ENCODE data around the gene TM7SF2. TPM values are rescaled to one million over a fixed set of nuclear protein-coding genes. Genes with fewer than 3 reads are reported as not detected.

Gene TM7SF2
- total RNA-seq, 2 experiments from 2014 or later: 26.1 to 26.2 TPM

Small RNA genes lying within 50 kb of the gene (microRNA-seq; reads per million reads assigned to microRNA genes)
- gene MIR6751: not detected

Other genes with a start within 250 kb of the TM7SF2 start
- gene EHD1, start 233.3 kb upstream of the TM7SF2 start, total RNA-seq: 100 to 1,000 TPM; 187 to 195 TPM
- 10 to 100 TPM; 34.5 to 39.7 TPM for gene ATG2A, start 194.7 kb upstream of the TM7SF2 start, total RNA-seq
- 10 to 100 TPM; 18.6 to 22.3 TPM for gene PPP2R5B, start 187.2 kb upstream of the TM7SF2 start, total RNA-seq
- gene GPHA2, start 176.0 kb upstream of the TM7SF2 start, total RNA-seq: not detected
- gene MAJIN, start 139.8 kb upstream of the TM7SF2 start, total RNA-seq: not detected
- gene BATF2, start 114.9 kb upstream of the TM7SF2 start, total RNA-seq: 1 to 10 TPM; 1.2 TPM
- 10 to 100 TPM; 69.5 to 70.2 TPM for gene ARL2, start 97.7 kb upstream of the TM7SF2 start, total RNA-seq
- gene SNX15, start 84.4 kb upstream of the TM7SF2 start, total RNA-seq: 10 to 100 TPM; 22.4 to 28.3 TPM
- gene SAC3D1, start 70.7 kb upstream of the TM7SF2 start, total RNA-seq: 10 to 100 TPM; 24.2 to 25.8 TPM
- 10 to 100 TPM; 19.8 to 22.3 TPM for gene NAALADL1, start 53.3 kb upstream of the TM7SF2 start, total RNA-seq
- 10 to 100 TPM; 85.5 to 95.7 TPM for gene CDCA5, start 27.8 kb upstream of the TM7SF2 start, total RNA-seq
- 10 to 100 TPM; 37.3 to 41.2 TPM for gene ZFPL1, start 27.6 kb upstream of the TM7SF2 start, total RNA-seq
- 100 to 1,000 TPM; 130 to 138 TPM for gene VPS51, start 15.7 kb upstream of the TM7SF2 start, total RNA-seq
- gene ZNHIT2, start 5.8 kb downstream of the TM7SF2 start, total RNA-seq: 10 to 100 TPM; 11.1 to 11.9 TPM
- gene FAU, start 10.3 kb downstream of the TM7SF2 start, total RNA-seq: 1,000 to 10,000 TPM; 1,110 to 1,162 TPM
- gene MRPL49, start 10.4 kb downstream of the TM7SF2 start, total RNA-seq: 10 to 100 TPM; 50.7 to 53.6 TPM
- gene SYVN1, start 22.6 kb downstream of the TM7SF2 start, total RNA-seq: 10 to 100 TPM; 43.4 to 45.1 TPM
- gene SPDYC, start 58.4 kb downstream of the TM7SF2 start, total RNA-seq: not detected
- gene CAPN1, start 70.1 kb downstream of the TM7SF2 start, total RNA-seq: 100 to 1,000 TPM; 164 to 174 TPM
- 10 to 100 TPM; 57.3 to 62.2 TPM for gene POLA2, start 150.1 kb downstream of the TM7SF2 start, total RNA-seq
- gene CDC42EP2, start 203.0 kb downstream of the TM7SF2 start, total RNA-seq: 1 to 10 TPM in 1 of 2 experiments, under 1 TPM in 1; 0.51 to 1.7 TPM
- 10 to 100 TPM; 80.2 to 82.7 TPM for gene DPF2, start 222.0 kb downstream of the TM7SF2 start, total RNA-seq
- gene TIGD3, start 242.9 kb downstream of the TM7SF2 start, total RNA-seq: 1 to 10 TPM in 1 of 2 experiments, under 1 TPM in 1; 0.97 to 1.2 TPM

Data from activated naive CD8-positive, alpha-beta T cell treated with anti-CD3 and anti-CD28 coated beads, Interleukin-2, amount 10 ng/mL, durations not matched to agents 7 days and 5 days (primary cell).